Liver (tissue), 9 donors: ENCODE data around the gene KCNK18. TPM values are rescaled to one million over a fixed set of nuclear protein-coding genes. Genes with fewer than 3 reads are reported as not detected.

Experiments
- DNase-seq: peaks from one replicate; pipeline ENCODE4 v3.0.0-alpha.2; 2017; ENCODE audit warnings: low spot score
- H3K27ac ChIP-seq, 2 donors: one replicate each; pipeline ENCODE4 v1.7.0; 2013; ENCODE audit warnings: inconsistent platforms in 2 of 2, low read length in 2 of 2, control low read depth in 1 of 2, low read depth in 1 of 2, mild to moderate bottlenecking in 1 of 2
- H3K27me3 ChIP-seq, 4 donors: one replicate each; pipeline versions ENCODE4 v1.6.1 to v1.7.0; 2013; ENCODE audit warnings: low read length in 3 of 4, inconsistent platforms in 1 of 4, mild to moderate bottlenecking in 1 of 4, moderate library complexity in 1 of 4; ENCODE audit not compliant: control insufficient read depth in 4 of 4, insufficient read depth in 4 of 4
- H3K36me3 ChIP-seq, 4 donors: one replicate each; pipeline versions ENCODE4 v1.6.1 to v1.7.0; 2013; ENCODE audit warnings: low read length in 3 of 4, mild to moderate bottlenecking in 3 of 4, low read depth in 1 of 4, moderate library complexity in 1 of 4; ENCODE audit not compliant: control insufficient read depth in 4 of 4, insufficient read depth in 3 of 4
- H3K4me1 ChIP-seq, 4 donors: one replicate each; pipeline versions ENCODE4 v1.6.1 to v1.7.0; 2013; ENCODE audit warnings: low read length in 3 of 4, mild to moderate bottlenecking in 3 of 4, moderate library complexity in 1 of 4; ENCODE audit not compliant: control insufficient read depth in 4 of 4, insufficient read depth in 4 of 4
- H3K4me3 ChIP-seq, 3 donors: one replicate each; pipeline versions ENCODE4 v1.6.1 to v1.7.0; 2013; ENCODE audit warnings: low read length in 3 of 3, control low read depth in 1 of 3, low read depth in 1 of 3, mild to moderate bottlenecking in 1 of 3
- H3K9ac ChIP-seq, 2 donors: one replicate each; pipeline ENCODE4 v1.7.0; 2013; ENCODE audit warnings: low read length in 2 of 2, mild to moderate bottlenecking in 2 of 2, moderate library complexity in 2 of 2, control low read depth in 1 of 2, low read depth in 1 of 2
- H3K9me3 ChIP-seq, 4 donors: one replicate each; pipeline versions ENCODE4 v1.6.1 to v1.7.0; 2013; ENCODE audit warnings: low read length in 3 of 4; ENCODE audit not compliant: control insufficient read depth in 4 of 4
- CTCF ChIP-seq: fragments of 150-350 bp; IDR thresholded peaks from 2 replicates; pipeline ENCODE4 v1.5.1; 2017; ENCODE audit warnings: improper control_type of control experiment, low read depth, low read length; ENCODE audit not compliant: missing input control
- EGR1 ChIP-seq, 2 donors: IDR thresholded peaks; 2 replicates each; pipeline ENCODE4 v1.6.1; 2016 to 2018; ENCODE audit warnings: antibody characterized with exemption in 2 of 2, low read depth in 2 of 2
- FOXA1 ChIP-seq: IDR thresholded peaks from 2 replicates; pipeline ENCODE4 v1.6.1; 2016; ENCODE audit warnings: antibody characterized with exemption
- FOXA2 ChIP-seq: IDR thresholded peaks from 2 replicates; pipeline ENCODE4 v1.6.1; 2016; ENCODE audit warnings: antibody characterized with exemption
- GABPA ChIP-seq, 2 donors: IDR thresholded peaks in 1 of 2; conservative IDR thresholded peaks in 1 of 2; 2 replicates each; pipeline ENCODE4 v1.6.1; 2016; ENCODE audit warnings: antibody characterized with exemption in 2 of 2, mild to moderate bottlenecking in 1 of 2, moderate library complexity in 1 of 2
- HNF4A ChIP-seq, 2 donors: conservative IDR thresholded peaks; 2 replicates each; pipeline ENCODE4 v1.6.1; 2016; ENCODE audit warnings: antibody characterized with exemption in 2 of 2, mild to moderate bottlenecking in 2 of 2
- HNF4G ChIP-seq: IDR thresholded peaks from 2 replicates; pipeline ENCODE4 v1.6.1; 2016; ENCODE audit warnings: antibody characterized with exemption
- JUND ChIP-seq, 2 donors: IDR thresholded peaks; 2 replicates each; pipeline ENCODE4 v1.6.1; 2016; ENCODE audit warnings: antibody characterized with exemption in 2 of 2
- MAX ChIP-seq: IDR thresholded peaks from 2 replicates; pipeline ENCODE4 v1.6.1; 2016; ENCODE audit warnings: antibody characterized with exemption
- NR2F2 ChIP-seq: IDR thresholded peaks from 2 replicates; pipeline ENCODE4 v1.6.1; 2016; ENCODE audit warnings: antibody characterized with exemption
- RAD21 ChIP-seq, 2 donors: IDR thresholded peaks; 2 replicates each; pipeline ENCODE4 v1.6.1; 2016; ENCODE audit warnings: antibody characterized with exemption in 2 of 2, mild to moderate bottlenecking in 2 of 2
- REST ChIP-seq: IDR thresholded peaks from 2 replicates; pipeline ENCODE4 v1.6.1; 2016; ENCODE audit warnings: antibody characterized with exemption, mild to moderate bottlenecking
- RXRA ChIP-seq, 2 donors: IDR thresholded peaks; 2 replicates each; pipeline ENCODE4 v1.6.1; 2017 to 2018; ENCODE audit warnings: antibody characterized with exemption in 2 of 2, mild to moderate bottlenecking in 1 of 2
- SP1 ChIP-seq: IDR thresholded peaks from 2 replicates; pipeline ENCODE4 v1.6.1; 2018; ENCODE audit warnings: antibody characterized with exemption, mild to moderate bottlenecking
- TAF1 ChIP-seq: conservative IDR thresholded peaks from 2 replicates; pipeline ENCODE4 v1.6.1; 2016; ENCODE audit warnings: antibody characterized with exemption, mild to moderate bottlenecking
- YY1 ChIP-seq: IDR thresholded peaks from 2 replicates; pipeline ENCODE4 v1.6.1; 2016; ENCODE audit warnings: antibody characterized with exemption, mild to moderate bottlenecking
- ZBTB33 ChIP-seq: IDR thresholded peaks from 2 replicates; pipeline ENCODE4 v1.6.1; 2016; ENCODE audit warnings: antibody characterized with exemption
- WGBS: extraction: QIAGEN DNeasy Blood & Tissue Kit; methylation state at CpG from one replicate; pipeline ENCODE4 v1.1.7; 2013; 5-methylcytosine and 5-hydroxymethylcytosine counted together
- polyA plus RNA-seq, 2 donors: library from polyadenylated mRNA; stranded (reverse) in 1 of 2; unstranded in 1 of 2; fragments of 200-250 nt in 1 of 2; fragments of >200 nt in 1 of 2; fragmentation: Nextera tagmentation in 1 of 2; extraction: Ambion mirVana in 1 of 2; gene quantifications; one replicate each; pipeline versions ENCODE4 v1.2.1 to v1.2.3, GENCODE V29; 2013 to 2015
- total RNA-seq, 2 donors: library from RNA; depleted of rRNA; stranded (reverse); fragments of >200 nt; gene quantifications; one replicate each; pipeline ENCODE4 v1.2.3, GENCODE V29; 2014
- TF ChIP-seq, protein P1 (sequence below): IDR thresholded peaks from 2 replicates; pipeline ENCODE4 v1.6.1; 2016; ENCODE audit warnings: antibody characterized with exemption
- donor health status: healthy.
- donor health status: healthy.
- donor health status: healthy.
- donor health status: healthy.
- donor health status: healthy.

KCNK18 gene
- total and polyA plus RNA-seq, 4 donors: not detected

GRCh38 chr10:117256910-117257309, 59.6 kb downstream of the KCNK18 start:
- 76% methylated on average over 10 of the region's 10 CpGs for WGBS
- Histone ChIP-seq H3K9me3 (no peaks in the 10 kb centered on the region), H3K9ac (no peak overlapping the region), H3K4me3 (no peak overlapping the region), H3K27ac (no peak overlapping the region), H3K4me1 (no peaks in the 10 kb centered on the region), H3K27me3 (no peaks in the 10 kb centered on the region), H3K36me3 (no peaks in the 10 kb centered on the region)
- no peak for DNase-seq
- TF ChIP-seq GABPA (IDR thresholded peaks at IDR 0.05 in 1 of 2, conservative IDR thresholded peaks at IDR 0.05 in 1 of 2) (no peak), MAX (no peak), FOXA2 (no peak), JUND (IDR thresholded peaks at IDR 0.05) (no peak), CTCF (no peak), TAF1 (no peak), RXRA (IDR thresholded peaks at IDR 0.05) (no peak), HNF4G (no peak), RAD21 (IDR thresholded peaks at IDR 0.05) (no peak), EGR1 (IDR thresholded peaks at IDR 0.05; ENCODE audit: low read depth in 2 of 2) (no peak), FOXA1 (no peak), YY1 (no peak), ZBTB33 (no peak), SP1 (no peak), REST (no peak), HNF4A (conservative IDR thresholded peaks at IDR 0.05) (no peak)
- TF ChIP-seq, protein P1, sequence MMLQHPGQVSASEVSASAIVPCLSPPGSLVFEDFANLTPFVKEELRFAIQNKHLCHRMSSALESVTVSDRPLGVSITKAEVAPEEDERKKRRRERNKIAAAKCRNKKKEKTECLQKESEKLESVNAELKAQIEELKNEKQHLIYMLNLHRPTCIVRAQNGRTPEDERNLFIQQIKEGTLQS: no peak

DNA sequence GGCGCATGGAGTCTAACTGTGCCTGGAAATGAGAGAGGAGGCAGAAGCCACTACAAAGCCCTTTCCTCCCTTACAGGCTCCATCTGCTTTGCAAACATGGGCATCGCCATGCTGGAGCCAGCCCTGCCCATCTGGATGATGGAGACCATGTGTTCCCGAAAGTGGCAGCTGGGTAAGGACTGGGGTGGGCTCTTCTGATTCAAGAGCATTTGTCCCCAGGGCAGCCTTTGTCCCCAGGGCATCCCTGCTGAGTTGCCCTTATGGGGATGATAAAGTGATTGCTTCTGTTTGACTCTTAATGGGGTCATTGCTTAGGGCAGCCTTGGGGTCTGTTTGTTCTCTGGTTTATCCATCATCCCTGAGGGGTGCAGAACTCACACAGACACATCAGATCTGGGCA, 60.4 kb downstream of the KCNK18 start:
- no peak overlapping the region for H3K4me3 ChIP-seq
- no peak overlapping the region for H3K27ac ChIP-seq
- no peak for TF ChIP-seq JUND (IDR thresholded peaks at IDR 0.05)
- no peak for TF ChIP-seq ZBTB33
- no peak for TF ChIP-seq RAD21 (IDR thresholded peaks at IDR 0.05)
- no peak for TF ChIP-seq EGR1 (IDR thresholded peaks at IDR 0.05; ENCODE audit: low read depth in 2 of 2)
- no peak for TF ChIP-seq TAF1
- TF ChIP-seq, protein P1: no peak
- TF ChIP-seq FOXA1: no peak
- TF ChIP-seq HNF4A (conservative IDR thresholded peaks at IDR 0.05): no peak
- no peak for TF ChIP-seq RXRA (IDR thresholded peaks at IDR 0.05)
- TF ChIP-seq MAX: no peak
- TF ChIP-seq SP1: no peak
- TF ChIP-seq NR2F2: no peak
- 87% methylated on average over 3 of the region's 3 CpGs for WGBS
- H3K36me3 ChIP-seq: no peaks in the 10 kb centered on the region
- DNase-seq: peak; percentile 9
- no peaks in the 10 kb centered on the region for H3K9me3 ChIP-seq
- no peaks in the 10 kb centered on the region for H3K4me1 ChIP-seq
- H3K9ac ChIP-seq: no peak overlapping the region
- H3K27me3 ChIP-seq: no peaks in the 10 kb centered on the region
